GM12891 (cell line): ENCODE results near the gene RIC1.

Experiments used
- PAX5 ChIP-seq: IDR thresholded peaks from 2 replicates; pipeline ENCODE4 v1.6.1; 2011; ENCODE audit warnings: low read length, moderate library complexity, mild to moderate bottlenecking; ENCODE audit not compliant: insufficient read depth, severe bottlenecking
- POLR2A ChIP-seq: IDR thresholded peaks from 2 replicates; pipeline ENCODE4 v1.6.1; 2011; ENCODE audit warnings: low read depth, low read length, control low read depth
- POLR2AphosphoS5 ChIP-seq: IDR thresholded peaks from 2 replicates; pipeline ENCODE4 v1.6.1; 2011; ENCODE audit warnings: low read depth, low read length, control low read depth
- POU2F2 ChIP-seq: IDR thresholded peaks from 2 replicates; pipeline ENCODE4 v1.6.1; 2011; ENCODE audit warnings: low read depth, mild to moderate bottlenecking, control low read depth, low read length, moderate library complexity
- TAF1 ChIP-seq: IDR thresholded peaks from 2 replicates; pipeline ENCODE4 v1.6.1; 2011; ENCODE audit warnings: low read depth, low read length, control low read depth

- TF ChIP-seq TAF1: no peak
- TF ChIP-seq POLR2A: no peak
- TF ChIP-seq PAX5: no peak
- no peak for TF ChIP-seq POU2F2
- TF ChIP-seq POLR2AphosphoS5: no peak
Measured at GRCh38 chr9:5684101-5684500, 55.2 kb downstream of the RIC1 start.
